Measurements from ENCODE around the gene SLC11A2.
"Not testable (repeated sequence)": the region's sequence is repeated elsewhere in the genome, so short reads cannot be mapped to it uniquely, and the experiment has no call there.

The SLC11A2 gene

GRCh38 chr12:50933459-50934124, 92.6 kb downstream of the SLC11A2 start:
- no peaks in the 10 kb centered on the region for H3K27me3 ChIP-seq (ENCODE audit: insufficient read depth, poor library complexity, severe bottlenecking)
- H3K36me3 ChIP-seq (ENCODE audit: low read depth) = no peaks in the 10 kb centered on the region
- no peak overlapping the region for H3K27ac ChIP-seq (ENCODE audit: poor library complexity, severe bottlenecking)
- ATAC-seq (ENCODE audit: low read depth) (no peak), DNase-seq (ENCODE audit: low spot score) (no peak)
- H3K4me3 ChIP-seq (ENCODE audit: severe bottlenecking) = no peak overlapping the region
- TF ChIP-seq, protein P1, sequence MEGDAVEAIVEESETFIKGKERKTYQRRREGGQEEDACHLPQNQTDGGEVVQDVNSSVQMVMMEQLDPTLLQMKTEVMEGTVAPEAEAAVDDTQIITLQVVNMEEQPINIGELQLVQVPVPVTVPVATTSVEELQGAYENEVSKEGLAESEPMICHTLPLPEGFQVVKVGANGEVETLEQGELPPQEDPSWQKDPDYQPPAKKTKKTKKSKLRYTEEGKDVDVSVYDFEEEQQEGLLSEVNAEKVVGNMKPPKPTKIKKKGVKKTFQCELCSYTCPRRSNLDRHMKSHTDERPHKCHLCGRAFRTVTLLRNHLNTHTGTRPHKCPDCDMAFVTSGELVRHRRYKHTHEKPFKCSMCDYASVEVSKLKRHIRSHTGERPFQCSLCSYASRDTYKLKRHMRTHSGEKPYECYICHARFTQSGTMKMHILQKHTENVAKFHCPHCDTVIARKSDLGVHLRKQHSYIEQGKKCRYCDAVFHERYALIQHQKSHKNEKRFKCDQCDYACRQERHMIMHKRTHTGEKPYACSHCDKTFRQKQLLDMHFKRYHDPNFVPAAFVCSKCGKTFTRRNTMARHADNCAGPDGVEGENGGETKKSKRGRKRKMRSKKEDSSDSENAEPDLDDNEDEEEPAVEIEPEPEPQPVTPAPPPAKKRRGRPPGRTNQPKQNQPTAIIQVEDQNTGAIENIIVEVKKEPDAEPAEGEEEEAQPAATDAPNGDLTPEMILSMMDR (IDR thresholded peaks at IDR 0.05; ENCODE audit: poor library complexity, severe bottlenecking) = no peak
- peaks cover 14% of the 10 kb centered on the region for H3K4me1 ChIP-seq (ENCODE audit: insufficient read depth, poor library complexity, severe bottlenecking)
- no peaks in the 10 kb centered on the region for H3K9me3 ChIP-seq (ENCODE audit: severe bottlenecking)

DNA sequence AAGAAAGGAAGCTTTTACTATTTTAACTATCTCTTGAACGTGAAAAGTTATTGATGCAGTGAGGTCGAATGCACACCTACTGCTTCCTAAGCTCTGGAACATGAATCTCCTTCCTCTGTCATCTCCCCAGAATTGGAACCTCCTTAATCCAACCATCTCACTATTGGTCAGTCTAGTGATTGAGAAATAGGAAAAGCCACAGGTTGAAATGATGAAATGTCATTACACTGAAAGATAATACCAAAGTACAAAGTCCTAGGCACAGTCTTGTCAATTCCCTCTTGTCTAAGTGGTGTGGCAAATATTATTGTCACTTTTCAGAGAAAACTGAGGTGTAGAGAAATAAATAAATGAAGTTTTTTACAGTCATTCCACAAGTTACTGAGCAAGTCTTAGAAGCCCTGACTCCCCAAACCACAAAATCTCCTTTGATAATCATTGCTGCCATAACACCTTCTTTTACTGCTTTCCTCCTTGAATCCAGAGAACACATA, 93.3 kb downstream of the SLC11A2 start:
- Histone ChIP-seq H3K27me3 (ENCODE audit: insufficient read depth, poor library complexity, severe bottlenecking) (no peaks in the 10 kb centered on the region), H3K27ac (ENCODE audit: poor library complexity, severe bottlenecking) (no peak overlapping the region), H3K4me1 (ENCODE audit: insufficient read depth, poor library complexity, severe bottlenecking) (peaks cover 14% of the 10 kb centered on the region), H3K9me3 (ENCODE audit: severe bottlenecking) (no peaks in the 10 kb centered on the region), H3K4me3 (ENCODE audit: severe bottlenecking) (no peak overlapping the region), H3K36me3 (ENCODE audit: low read depth) (no peaks in the 10 kb centered on the region)
- TF ChIP-seq, protein P1 (IDR thresholded peaks at IDR 0.05; ENCODE audit: poor library complexity, severe bottlenecking) = no peak
- DNase-seq (ENCODE audit: low spot score) (no peak), ATAC-seq (ENCODE audit: low read depth) (no peak)

DNA sequence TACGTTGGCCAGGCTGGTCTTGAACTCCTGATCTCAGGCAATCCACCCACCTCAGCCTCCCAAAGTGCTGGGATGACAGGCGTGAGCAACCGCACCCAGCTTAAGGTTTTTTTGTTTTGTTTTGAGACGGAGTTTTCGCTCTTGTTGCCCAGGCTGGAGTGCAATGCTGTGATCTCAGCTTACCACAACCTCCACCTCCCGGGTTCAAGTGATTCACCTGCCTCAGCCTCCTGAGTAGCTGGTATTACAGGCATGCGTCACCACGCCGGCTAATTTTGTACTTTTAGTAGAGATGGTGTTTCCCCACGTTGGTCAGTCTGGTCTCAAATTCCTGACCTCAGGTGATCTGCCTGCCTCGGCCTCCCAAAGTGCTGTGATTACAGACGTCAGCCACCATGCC, 95.7 kb downstream of the SLC11A2 start:
- H3K9me3 ChIP-seq (ENCODE audit: severe bottlenecking); DNase-seq (ENCODE audit: low spot score); H3K27me3 ChIP-seq (ENCODE audit: insufficient read depth, poor library complexity, severe bottlenecking); H3K36me3 ChIP-seq (ENCODE audit: low read depth); H3K4me3 ChIP-seq (ENCODE audit: severe bottlenecking); ATAC-seq (ENCODE audit: low read depth); H3K27ac ChIP-seq (ENCODE audit: poor library complexity, severe bottlenecking): not testable (repeated sequence)
- H3K4me1 ChIP-seq (ENCODE audit: insufficient read depth, poor library complexity, severe bottlenecking) = peaks cover 14% of the 10 kb centered on the region

DNA sequence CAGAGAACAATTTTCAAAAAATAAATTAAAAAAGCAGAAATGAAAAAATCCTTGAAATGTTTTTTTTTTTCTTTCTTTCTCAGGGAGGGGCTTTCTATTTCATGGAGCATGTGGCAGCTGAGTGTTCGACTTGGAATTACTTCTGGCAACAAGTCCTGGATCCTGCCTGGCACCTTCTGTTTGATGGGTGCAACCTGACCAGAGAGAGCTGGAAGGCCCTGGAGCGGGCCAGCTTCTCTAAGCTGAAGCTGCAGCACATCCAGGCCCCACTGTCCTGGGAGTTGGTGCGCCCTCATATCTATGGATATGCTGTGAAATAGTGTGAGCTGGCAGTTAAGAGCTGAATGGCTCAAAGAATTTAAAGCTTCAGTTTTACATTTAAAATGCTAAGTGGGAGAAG, 96.4 kb downstream of the SLC11A2 start:
- H3K4me1 ChIP-seq (ENCODE audit: insufficient read depth, poor library complexity, severe bottlenecking) = peaks cover 7% of the 10 kb centered on the region
- H3K27ac ChIP-seq (ENCODE audit: poor library complexity, severe bottlenecking) = no peak overlapping the region
- ATAC-seq (ENCODE audit: low read depth) = no peak
- no peak overlapping the region for H3K4me3 ChIP-seq (ENCODE audit: severe bottlenecking)
- H3K27me3 ChIP-seq (ENCODE audit: insufficient read depth, poor library complexity, severe bottlenecking) = no peaks in the 10 kb centered on the region
- TF ChIP-seq, protein P1 (IDR thresholded peaks at IDR 0.05; ENCODE audit: poor library complexity, severe bottlenecking) = no peak
- no peaks in the 10 kb centered on the region for H3K9me3 ChIP-seq (ENCODE audit: severe bottlenecking)
- H3K36me3 ChIP-seq (ENCODE audit: low read depth) = no peaks in the 10 kb centered on the region
- DNase-seq (ENCODE audit: low spot score) = no peak

Measured in RWPE2 (cell line).